ENCODE measurements around the gene NANS. TPM values are rescaled to one million over a fixed set of nuclear protein-coding genes. Genes with fewer than 3 reads are reported as not detected.

Gene NANS
- total RNA-seq, 1 experiment from 2014 or later = 48.9 TPM

- H3K9me3 ChIP-seq (ENCODE audit: control insufficient read depth in 1 of 2, insufficient read depth in 1 of 2, low read depth in 1 of 2, low read length in 2 of 2) = no peaks in the 10 kb centered on the region
- peaks cover 0 to 18% of the 10 kb centered on the region in 2 experiments; a peak in 3 of 4 replicates for H3K4me1 ChIP-seq (ENCODE audit: control insufficient read depth in 1 of 2, insufficient read depth in 2 of 2, low read length in 2 of 2)
- H4K20me1 ChIP-seq (ENCODE audit: insufficient read depth) = no peaks in the 10 kb centered on the region
- TF ChIP-seq EZH2 (IDR thresholded peaks at IDR 0.05) = no peak
- TF ChIP-seq JUND (IDR thresholded peaks at IDR 0.05) = no peak
- TF ChIP-seq POLR2A (IDR thresholded peaks at IDR 0.05; ENCODE audit: borderline replicate concordance, extremely low read depth, insufficient read depth, insufficient read length) = no peak
- ATAC-seq (no peak), DNase-seq (ENCODE audit: low read depth, low spot score) (no peak)
- intact Hi-C loops (cut with micrococcal nuclease) = loop anchor here (10.0 kb wide), 2 partner anchors 143 to 703 kb away; no protein-coding TSS in a partner anchor
- ChIA-PET CTCF (no interaction called here), RAD21 (ENCODE audit: low non-redundant PET in 1 of 2, low total read pairs in 2 of 2, uncharacterized antibody in 2 of 2, unreplicated experiment in 2 of 2) (no interaction called here), POLR2A (interaction anchor here (1.1 kb wide), 1 partner anchor 15 kb away, joined by 3 read pairs; the partner anchor contains the start of gene NANS)
- no peaks in the 10 kb centered on the region for H3K27me3 ChIP-seq (ENCODE audit: insufficient read depth, low read length)
- BruUV-seq (replicated peaks) = no TSS peak
- H3K4me3 ChIP-seq (replicated peaks in 1 of 2; ENCODE audit: low read depth in 1 of 2, low read length in 2 of 2) = no peak overlapping the region
- H3K9ac ChIP-seq (ENCODE audit: low read length) = no peak overlapping the region
- peaks cover under 1 to 14% of the 10 kb centered on the region in 2 experiments; a peak in 2 of 4 replicates for H3K36me3 ChIP-seq (ENCODE audit: control insufficient read depth in 1 of 2, insufficient read depth in 2 of 2, low read length in 2 of 2)
- peaks cover 63% of the 10 kb centered on the region for H3K79me2 ChIP-seq (ENCODE audit: insufficient read depth, low read length)
- no peak overlapping the region for H2AFZ ChIP-seq (ENCODE audit: low read depth, low read length, poor library complexity, severe bottlenecking)
- H3K4me2 ChIP-seq (ENCODE audit: low read length) = no peak overlapping the region
- no peak overlapping the region for H3K27ac ChIP-seq (ENCODE audit: low read depth, low read length)
- H3K9me2 ChIP-seq (ENCODE audit: insufficient read depth) = no peaks in the 10 kb centered on the region
These were observed 15.2 kb downstream of the NANS start for GRCh38 chr9:98071737-98072136.

GRCh38 chr9:98074115-98074990 is 17.8 kb downstream of the NANS start:
- Histone ChIP-seq H3K36me3 (ENCODE audit: control insufficient read depth in 1 of 2, insufficient read depth in 2 of 2, low read length in 2 of 2) (peaks cover 11 to 23% of the 10 kb centered on the region in 2 experiments; a peak in 3 of 4 replicates), H3K9me3 (ENCODE audit: control insufficient read depth in 1 of 2, insufficient read depth in 1 of 2, low read depth in 1 of 2, low read length in 2 of 2) (no peaks in the 10 kb centered on the region), H3K9ac (ENCODE audit: low read length) (no peak overlapping the region), H2AFZ (ENCODE audit: low read depth, low read length, poor library complexity, severe bottlenecking) (no peak overlapping the region), H3K79me2 (ENCODE audit: insufficient read depth, low read length) (peaks cover 45% of the 10 kb centered on the region), H3K4me3 (replicated peaks in 1 of 2; ENCODE audit: low read depth in 1 of 2, low read length in 2 of 2) (no peak overlapping the region), H3K9me2 (ENCODE audit: insufficient read depth) (no peaks in the 10 kb centered on the region), H4K20me1 (ENCODE audit: insufficient read depth) (no peaks in the 10 kb centered on the region), H3K27ac (ENCODE audit: low read depth, low read length) (0 out of 2 replicates have a peak overlapping the region, but pooled peaks have one; percentile 12), H3K4me2 (ENCODE audit: low read length) (no peak overlapping the region), H3K27me3 (ENCODE audit: insufficient read depth, low read length) (no peaks in the 10 kb centered on the region), H3K4me1 (ENCODE audit: control insufficient read depth in 1 of 2, insufficient read depth in 2 of 2, low read length in 2 of 2) (peaks cover 0 to 18% of the 10 kb centered on the region in 2 experiments; a peak in 3 of 4 replicates)
- RAD21 ChIA-PET (ENCODE audit: low non-redundant PET in 1 of 2, low total read pairs in 2 of 2, uncharacterized antibody in 2 of 2, unreplicated experiment in 2 of 2) = interaction anchor here in 1 of 2 experiments (1.2 kb wide), 1 partner anchor 131 kb away, joined by 3 read pairs; no protein-coding TSS in a partner anchor
- POLR2A ChIA-PET = interaction anchor here (0.8 kb wide), 1 partner anchor 402 kb away, joined by 4 read pairs; no protein-coding TSS in a partner anchor
- CTCF ChIA-PET = interaction anchor here (1.0 to 2.0 kb wide), 2 partner anchors 131 to 189 kb away, joined by 4 to 12 read pairs; no protein-coding TSS in a partner anchor
- intact Hi-C loops (cut with micrococcal nuclease) = loop anchor here (1.0 to 10.0 kb wide), 3 partner anchors 140 to 700 kb away; no protein-coding TSS in a partner anchor
- DNase-seq (ENCODE audit: low read depth, low spot score) (no peak), ATAC-seq (peak; percentile 69)
- no TSS peak for BruUV-seq (replicated peaks)
- TF ChIP-seq MAX (IDR thresholded peaks at IDR 0.05) (no peak), TCF7L2 (IDR thresholded peaks at IDR 0.05; ENCODE audit: borderline replicate concordance, extremely low read depth, insufficient read depth, insufficient read length) (no peak), ZFX (IDR thresholded peaks at IDR 0.05) (no peak), YY1 (IDR thresholded peaks at IDR 0.05; ENCODE audit: extremely low read depth, insufficient replicate concordance, low read depth, low read length) (peak; percentile 45), CBX3 (IDR thresholded peaks at IDR 0.05; ENCODE audit: low read depth) (no peak), SIN3A (IDR thresholded peaks at IDR 0.05; ENCODE audit: low read depth) (no peak), POLR2A (IDR thresholded peaks at IDR 0.05; ENCODE audit: borderline replicate concordance, extremely low read depth, insufficient read depth, insufficient read length) (no peak), POLR2AphosphoS5 (IDR thresholded peaks at IDR 0.05; ENCODE audit: low read depth, low read length) (no peak), CTCF (IDR thresholded peaks at IDR 0.05 in 2 of 3, conservative IDR thresholded peaks at IDR 0.05 in 1 of 3; ENCODE audit: borderline replicate concordance in 1 of 3, insufficient read depth in 1 of 3, low read depth in 2 of 3, low read length in 2 of 3) (peak; percentile 81 to 97 (median 91)), SP1 (IDR thresholded peaks at IDR 0.05; ENCODE audit: low read depth) (no peak), ZNF274 (IDR thresholded peaks at IDR 0.05; ENCODE audit: low read depth, low read length) (no peak), ELF1 (IDR thresholded peaks at IDR 0.05; ENCODE audit: borderline replicate concordance, low read depth) (no peak), RAD21 (IDR thresholded peaks at IDR 0.05; ENCODE audit: low read depth) (peak; percentile 85), FOSL1 (IDR thresholded peaks at IDR 0.05; ENCODE audit: low read depth) (no peak), SRF (IDR thresholded peaks at IDR 0.05; ENCODE audit: low read depth) (no peak)

All from HCT116 (cell line).